NCI-H146 treated with DMSO at 0.1 percent for 48 hours (cell line): ENCODE measurements around the gene HRK.

Experiments
- DNase-seq: peaks from one replicate; lab custom pipeline; 2025; ENCODE audit not compliant: unreplicated experiment; lab: John Stamatoyannopoulos, UW

HRK gene

GRCh38 chr12:116874324-116874995 lies 6.8 kb downstream of the HRK start:
- no peak for DNase-seq

GRCh38 chr12:116870306-116870705 lies 10.9 kb downstream of the HRK start:
- DNase-seq, result no peak

GRCh38 chr12:116867523-116867922 lies 13.7 kb downstream of the HRK start:
- no peak for DNase-seq

GRCh38 chr12:116864371-116865160 lies 16.7 kb downstream of the HRK start:
- DNase-seq, result no peak

GRCh38 chr12:116863275-116863767 lies 17.9 kb downstream of the HRK start:
- no peak for DNase-seq

- DNase-seq, result no peak
Measured at GRCh38 chr12:116862167-116862566, 19.1 kb downstream of the HRK start.

- no peak for DNase-seq
Measured at GRCh38 chr12:116861320-116861719, 19.9 kb downstream of the HRK start.

GRCh38 chr12:116860263-116860662 lies 21.0 kb downstream of the HRK start:
- no peak for DNase-seq

GRCh38 chr12:116859079-116859478 lies 22.2 kb downstream of the HRK start:
- no peak for DNase-seq

- no peak for DNase-seq
Measured at GRCh38 chr12:116856729-116857128, 24.5 kb downstream of the HRK start.

- DNase-seq, result no peak
Measured at GRCh38 chr12:116855744-116856470, 25.3 kb downstream of the HRK start.

- DNase-seq, result no peak
Measured at GRCh38 chr12:116853507-116853906, 27.7 kb downstream of the HRK start.

- DNase-seq, result no peak
Measured at GRCh38 chr12:116852303-116852702, 28.9 kb downstream of the HRK start.

GRCh38 chr12:116849216-116849615 lies 32.0 kb downstream of the HRK start:
- DNase-seq, result no peak

- no peak for DNase-seq
Measured at GRCh38 chr12:116843085-116843484, 38.2 kb downstream of the HRK start.

- no peak for DNase-seq
Measured at GRCh38 chr12:116839287-116839830, 41.9 kb downstream of the HRK start.

- no peak for DNase-seq
Measured at GRCh38 chr12:116838365-116838764, 42.9 kb downstream of the HRK start.

- no peak for DNase-seq
Measured at GRCh38 chr12:116837097-116837496, 44.1 kb downstream of the HRK start.

GRCh38 chr12:116835484-116835883 lies 45.8 kb downstream of the HRK start:
- no peak for DNase-seq

- no peak for DNase-seq
Measured at GRCh38 chr12:116833474-116833873, 47.8 kb downstream of the HRK start.

- no peak for DNase-seq
Measured at GRCh38 chr12:116832353-116832752, 48.9 kb downstream of the HRK start.
